ENCODE results near the gene CDHR5.

Gene CDHR5

GRCh38 chr11:567011-567628, 57.6 kb downstream of the CDHR5 start:
- no peak for DNase-seq (ENCODE audit: low read depth)
